CD4-positive, alpha-beta T cell treated with Interleukin-17A for 1 hour (primary cell): ENCODE results near the gene TMEM229B.

Experiments used
- DNase-seq: peaks from one replicate; pipeline ENCODE4 v3.0.0-alpha.2; 2020

TMEM229B gene

DNA sequence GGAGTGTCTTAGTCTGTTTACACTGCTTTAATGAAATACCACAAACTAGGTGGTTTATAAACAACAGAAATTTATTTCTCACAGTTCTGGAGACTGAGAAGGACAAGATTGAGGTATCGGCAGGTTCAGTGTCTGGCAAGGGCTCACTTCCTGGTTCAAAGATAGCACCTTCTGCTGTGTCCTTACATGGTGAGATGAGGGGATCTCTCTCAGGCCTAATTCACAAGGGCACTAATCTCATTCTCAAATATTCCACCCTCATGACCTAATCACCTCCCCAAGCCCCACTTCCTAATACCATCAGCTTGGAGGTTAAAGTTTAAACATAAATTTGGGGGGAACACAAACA is 41.5 kb downstream of the TMEM229B start:
- DNase-seq, result no peak

DNA sequence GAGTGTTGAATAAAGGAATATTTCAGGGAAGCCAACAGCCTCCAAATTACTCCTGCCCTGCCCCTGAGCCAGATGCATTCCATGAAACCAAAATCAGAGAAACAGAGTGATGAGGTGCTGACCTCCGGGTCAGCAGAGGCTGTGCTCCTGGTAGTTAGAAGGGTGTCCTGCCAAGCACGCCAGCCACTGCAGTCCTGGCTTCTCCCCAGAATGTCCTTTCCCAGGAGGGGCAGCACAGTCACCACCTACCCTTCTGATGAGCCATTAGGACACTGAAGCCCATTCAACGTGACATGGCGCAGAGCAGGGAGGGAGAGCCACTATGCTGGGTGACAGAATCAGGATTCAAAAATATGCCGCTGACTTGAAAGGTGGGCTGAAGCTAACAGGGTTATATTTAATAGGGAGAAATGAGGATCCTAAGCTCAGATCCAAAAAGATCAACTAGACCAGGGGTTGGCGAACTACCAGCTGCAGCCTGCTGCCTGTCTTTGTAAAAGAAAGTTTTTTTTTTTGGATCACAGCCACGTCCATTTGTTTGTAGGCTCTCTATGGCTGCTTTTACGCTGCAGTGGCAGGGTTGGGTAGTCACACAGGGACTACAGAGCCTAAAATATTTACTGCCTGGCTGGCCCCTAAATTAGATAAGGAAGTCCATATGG is 42.0 kb downstream of the TMEM229B start:
- no peak for DNase-seq

DNA sequence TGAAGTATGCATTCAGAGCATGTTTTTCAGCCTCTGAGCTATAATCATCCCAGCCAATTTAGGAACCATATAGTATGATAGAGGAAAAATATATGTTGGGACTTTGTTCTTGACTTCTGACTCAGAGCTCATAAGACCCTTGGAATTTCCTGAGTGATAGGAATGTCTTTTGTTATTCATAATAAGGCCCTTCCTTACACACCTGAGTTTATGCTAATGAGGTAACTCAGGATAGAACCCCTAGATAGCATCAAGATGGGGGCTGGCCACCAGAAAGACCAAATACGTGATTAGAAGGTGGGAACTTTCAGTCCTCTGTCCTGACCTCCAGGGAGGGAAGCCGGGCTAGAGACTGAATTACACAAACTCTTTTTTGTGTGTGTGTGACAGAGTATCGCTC is 44.1 kb downstream of the TMEM229B start:
- DNase-seq, result no peak

DNA sequence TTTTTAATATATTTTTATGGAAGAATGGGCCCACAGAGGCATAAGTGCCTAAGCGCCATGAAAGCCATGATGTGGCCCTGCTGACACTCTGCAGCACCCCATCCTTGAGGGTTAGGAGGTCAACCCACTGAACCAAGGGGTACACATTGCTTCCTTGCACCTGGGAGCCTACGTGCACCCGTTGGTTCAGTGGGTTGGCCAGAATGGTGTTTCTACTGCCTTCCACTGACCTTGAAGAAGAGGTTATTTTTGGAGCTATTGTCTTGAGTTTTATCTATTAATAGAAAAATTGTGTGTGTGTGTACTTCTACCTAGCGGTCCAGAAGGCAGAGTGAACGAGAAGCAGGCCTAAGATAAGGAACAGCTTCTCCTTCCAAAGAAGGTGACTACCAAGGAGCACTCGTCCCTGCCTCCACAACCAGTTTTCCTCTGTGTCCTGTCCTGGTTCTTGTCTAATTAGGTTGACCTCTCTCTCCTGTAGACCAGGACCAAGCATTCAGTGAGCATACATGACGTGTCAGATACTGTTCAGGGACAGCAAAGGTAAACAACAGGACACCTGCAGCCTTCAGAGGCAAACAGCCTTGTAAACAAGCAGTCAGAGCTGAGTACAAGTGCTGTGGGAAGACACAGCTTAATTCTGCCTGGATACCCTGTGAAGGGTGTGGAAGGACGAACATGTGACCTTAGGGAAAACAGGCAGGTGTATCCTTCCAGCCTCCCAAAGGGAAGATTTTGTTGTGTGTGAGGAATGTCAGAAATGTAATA is 46.2 kb downstream of the TMEM229B start:
- DNase-seq, result no peak

DNA sequence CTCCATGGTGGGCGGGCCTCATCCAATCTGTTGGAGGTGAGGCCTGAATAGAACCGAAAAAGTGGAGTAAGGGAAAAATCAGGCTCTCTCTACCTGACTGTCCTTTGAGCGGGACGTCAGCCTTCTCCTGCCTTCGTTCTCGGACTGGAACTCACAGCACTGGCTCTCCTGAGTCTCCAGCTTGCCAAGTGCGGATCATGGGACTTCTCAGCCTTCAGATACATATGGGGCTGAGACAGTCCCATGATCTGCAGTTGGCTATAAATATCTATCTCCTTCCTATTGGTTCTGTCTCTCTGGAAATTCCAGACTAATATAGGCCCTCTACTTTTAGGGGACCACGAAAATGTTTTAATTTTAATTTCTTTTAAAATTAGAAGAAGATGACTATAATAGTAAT is 46.8 kb downstream of the TMEM229B start:
- no peak for DNase-seq

DNA sequence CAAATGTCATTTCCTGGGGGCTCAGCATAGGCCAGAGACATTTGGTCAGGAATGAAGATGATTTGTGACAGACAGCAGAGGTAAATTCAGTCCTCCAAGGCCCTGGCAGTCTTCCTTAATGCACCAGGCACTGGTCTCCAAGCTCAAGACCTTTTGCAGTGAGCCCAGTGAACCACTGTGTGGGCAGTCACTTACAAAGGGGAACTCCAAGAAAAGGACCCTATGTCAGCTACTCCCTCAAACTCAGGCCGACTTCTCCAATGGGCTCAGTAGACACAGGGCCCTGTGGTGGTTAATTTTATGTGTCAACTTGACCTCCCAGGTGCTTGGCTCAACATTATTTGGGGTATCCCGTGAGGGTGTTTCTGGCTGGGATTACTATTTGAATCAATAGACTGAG is 47.3 kb downstream of the TMEM229B start:
- DNase-seq, result no peak

DNA sequence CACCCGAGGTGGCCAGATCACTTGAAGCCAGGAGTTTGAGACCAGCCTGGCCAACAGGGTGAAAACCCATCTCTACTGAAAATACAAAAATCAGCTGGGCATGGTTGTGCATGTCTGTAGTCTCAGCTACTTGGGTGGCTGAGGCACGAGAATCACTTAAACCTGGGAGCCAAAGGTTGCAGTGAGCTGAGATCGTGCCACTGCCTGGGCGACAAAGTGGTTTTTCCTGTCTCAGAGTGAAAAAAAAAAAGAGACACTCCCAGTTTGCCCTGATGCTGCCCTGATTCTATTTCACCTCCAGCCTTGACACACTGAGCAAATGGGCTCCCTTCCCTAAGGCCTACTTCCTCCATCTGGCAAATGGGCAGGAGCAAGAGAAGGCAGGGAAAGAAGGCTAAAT is 48.0 kb downstream of the TMEM229B start:
- DNase-seq, result no peak

DNA sequence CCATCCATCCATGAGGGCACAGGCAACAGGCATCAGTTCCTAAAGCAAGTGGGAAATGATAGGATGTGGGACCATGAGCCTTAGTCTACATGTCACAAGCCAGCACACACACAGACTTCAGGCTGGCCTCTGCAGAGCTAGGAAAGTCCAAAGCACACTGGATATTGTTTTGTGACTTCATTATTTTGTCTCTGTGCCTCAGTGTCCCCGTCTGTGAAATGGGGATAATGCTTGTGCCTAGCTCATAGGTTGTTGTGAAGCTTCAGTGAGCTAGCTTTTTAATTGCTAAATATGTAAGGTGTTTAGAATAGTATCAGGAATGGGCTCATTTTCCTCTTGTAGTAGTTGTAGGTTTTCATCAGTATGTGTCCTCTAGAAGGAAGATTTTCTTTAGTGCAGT is 49.6 kb downstream of the TMEM229B start:
- no peak for DNase-seq

DNA sequence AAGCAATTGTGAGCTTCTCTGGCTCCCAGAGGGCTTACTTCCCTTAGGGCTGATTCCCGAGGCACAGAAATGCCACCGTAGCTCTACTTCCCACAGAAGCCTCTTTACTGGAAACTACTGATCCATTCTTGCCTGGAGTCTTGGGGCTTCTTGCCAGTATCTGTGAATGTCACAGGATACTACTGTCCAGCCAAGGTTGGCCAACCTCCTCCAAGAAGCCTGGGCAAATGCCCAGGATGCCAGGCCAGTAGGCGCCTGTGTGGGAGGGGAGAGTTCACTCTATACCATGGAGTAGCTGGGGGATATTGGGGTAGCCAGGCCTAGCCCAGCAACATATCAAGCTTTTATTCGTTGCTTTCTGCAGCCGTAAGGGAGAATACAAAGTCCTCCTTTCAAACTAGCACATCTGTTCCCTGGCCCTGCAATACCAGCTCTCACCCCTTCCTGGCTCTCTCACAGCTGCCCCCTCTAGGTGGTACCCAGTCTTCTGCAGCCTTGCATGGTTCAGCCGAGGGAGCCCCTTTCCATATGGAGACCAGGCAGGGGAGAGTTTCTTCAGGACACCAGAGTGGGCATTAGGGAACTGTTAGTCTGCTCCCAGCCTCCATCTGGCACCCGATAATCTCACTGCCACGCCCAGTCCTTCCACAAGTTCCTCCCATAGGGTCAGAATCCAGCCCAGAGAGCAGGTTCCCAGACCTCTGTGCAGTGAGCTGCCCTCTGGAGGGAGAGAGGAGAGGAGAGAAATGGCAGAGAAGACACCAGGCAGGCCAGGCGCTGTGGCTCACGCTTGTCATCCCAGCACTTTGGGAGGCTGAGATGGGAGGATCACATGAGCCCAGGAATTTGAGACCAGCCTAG is 52.3 kb downstream of the TMEM229B start:
- no peak for DNase-seq

DNA sequence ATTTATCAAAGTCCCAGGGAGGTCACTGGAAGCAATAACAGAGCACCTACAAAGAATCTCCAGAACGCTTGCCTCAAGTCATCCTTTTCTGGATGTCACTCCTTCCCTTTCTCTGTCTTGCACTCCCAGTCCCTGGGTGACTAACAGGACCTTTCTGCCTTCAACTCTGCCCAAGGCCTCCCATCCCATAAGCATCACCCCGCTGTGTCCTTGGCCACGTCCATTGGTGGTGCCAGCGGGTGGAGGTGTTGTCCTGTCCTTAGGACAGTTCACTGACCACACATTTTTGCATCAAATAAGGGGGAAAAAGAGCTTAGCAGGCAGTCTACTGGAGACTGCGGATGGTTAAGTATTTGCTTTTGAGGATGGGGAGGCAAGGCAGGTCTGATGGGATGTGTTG is 52.9 kb downstream of the TMEM229B start:
- no peak for DNase-seq

DNA sequence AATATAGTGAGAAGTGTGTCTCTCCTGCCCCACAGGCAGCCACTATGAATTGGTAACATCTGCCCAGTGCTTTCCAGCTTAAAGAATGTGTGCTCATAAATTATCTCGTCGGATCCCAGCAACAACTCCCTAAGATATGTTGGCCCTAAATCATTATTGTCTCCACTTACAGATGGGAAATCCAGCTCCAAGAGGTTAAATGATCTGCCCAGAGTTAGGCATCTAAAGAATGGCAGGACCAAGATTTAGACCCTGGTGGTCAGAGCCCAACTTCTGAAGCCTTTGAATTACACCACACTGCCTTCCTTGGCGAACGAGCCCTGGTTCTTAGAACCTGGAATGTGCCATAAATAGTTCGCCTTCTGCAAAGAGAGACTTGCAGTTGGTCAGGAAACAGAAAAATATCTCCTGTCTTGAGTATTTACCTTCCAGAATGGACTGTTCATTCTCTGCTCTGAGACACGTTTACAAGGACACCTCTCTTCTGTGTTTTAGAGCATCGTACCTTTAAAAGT is 56.4 kb downstream of the TMEM229B start:
- DNase-seq, result no peak

DNA sequence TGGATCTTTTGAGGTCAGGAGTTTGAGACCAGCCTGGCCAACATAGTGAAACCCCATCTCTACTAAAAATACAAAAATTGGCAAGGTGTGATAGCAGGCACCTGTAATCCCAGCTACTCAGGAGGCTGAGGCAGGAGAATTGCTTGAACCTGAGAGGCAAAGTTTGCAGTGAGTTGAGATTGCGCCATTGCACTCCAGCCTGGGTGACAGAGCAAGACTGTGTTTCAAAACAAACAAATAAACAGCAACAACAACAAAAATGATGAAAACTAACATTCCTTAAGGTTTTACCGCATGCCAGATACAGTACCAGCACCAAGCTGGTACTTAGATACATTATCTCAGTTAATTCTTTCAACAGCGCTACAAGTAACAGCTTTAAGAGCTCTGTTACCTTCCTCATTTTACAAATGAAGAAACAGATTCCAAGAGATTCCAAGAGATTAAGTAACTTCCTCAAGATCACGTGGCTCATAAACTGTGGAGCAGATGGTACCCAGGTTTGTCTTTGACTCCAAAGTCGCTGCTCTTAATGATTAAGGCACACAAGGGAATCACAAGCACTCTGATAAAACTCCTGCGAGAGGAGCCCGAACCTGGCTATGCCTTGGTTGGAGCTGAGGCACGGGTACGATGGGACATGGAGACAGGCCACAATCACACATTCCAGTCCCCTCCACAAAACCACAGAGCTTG is 58.9 kb downstream of the TMEM229B start:
- no peak for DNase-seq

DNA sequence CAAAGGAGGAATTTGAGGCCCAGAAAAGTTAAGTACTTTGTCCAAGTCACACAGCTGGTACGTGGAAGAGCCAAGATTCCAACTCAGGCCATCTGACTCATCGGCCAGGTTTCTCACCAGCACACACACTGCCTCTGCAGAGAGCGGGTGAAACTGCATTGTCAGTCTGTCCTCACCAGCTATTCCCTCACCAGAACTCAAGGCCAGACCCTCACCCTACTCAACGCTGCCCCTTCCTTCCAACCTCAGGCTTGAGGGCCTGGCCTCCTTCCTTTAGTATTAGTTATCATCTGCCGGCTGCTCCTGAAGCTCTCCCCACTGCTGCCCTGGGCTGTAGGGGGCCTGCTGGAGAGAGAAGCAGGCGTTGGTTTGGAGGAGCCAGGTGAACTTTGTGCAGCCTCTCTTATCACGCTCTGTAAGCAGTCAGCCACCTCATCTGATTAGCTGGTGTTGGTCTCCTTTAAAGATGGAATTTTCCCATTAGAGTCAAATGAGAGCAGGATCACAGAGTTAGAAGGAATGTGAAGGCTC is 60.0 kb downstream of the TMEM229B start:
- no peak for DNase-seq

DNA sequence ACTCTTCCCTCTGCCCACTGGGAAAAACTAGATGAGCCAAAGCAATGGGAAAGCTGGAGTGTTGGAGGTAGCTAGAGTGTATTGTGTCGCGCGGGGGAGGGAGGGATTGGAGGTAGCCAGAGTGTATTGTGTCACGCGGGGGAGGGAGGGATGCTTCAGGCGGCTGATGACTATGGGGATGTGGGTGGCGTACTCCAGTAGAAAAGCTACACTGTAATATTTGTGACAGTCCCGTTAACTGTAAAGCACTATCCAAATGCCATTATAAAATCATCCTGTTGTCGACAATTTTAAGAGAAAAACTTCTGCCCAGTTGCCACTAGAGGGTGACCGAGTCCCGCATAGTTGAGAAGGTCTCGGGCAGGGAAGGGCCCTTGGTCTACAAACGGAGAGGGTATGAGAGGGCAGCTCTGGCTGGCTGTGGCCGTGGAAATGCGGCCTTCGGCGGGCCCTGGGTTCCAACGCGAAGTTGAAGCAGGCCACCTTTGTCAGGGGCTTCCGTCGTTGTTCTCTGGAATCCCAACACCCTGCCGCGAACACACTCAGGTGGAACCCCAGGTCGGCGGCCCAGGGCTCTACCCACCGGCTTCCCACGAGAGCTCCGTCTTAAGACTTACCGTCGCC is 61.4 kb downstream of the TMEM229B start:
- DNase-seq, result peak; percentile 82

DNA sequence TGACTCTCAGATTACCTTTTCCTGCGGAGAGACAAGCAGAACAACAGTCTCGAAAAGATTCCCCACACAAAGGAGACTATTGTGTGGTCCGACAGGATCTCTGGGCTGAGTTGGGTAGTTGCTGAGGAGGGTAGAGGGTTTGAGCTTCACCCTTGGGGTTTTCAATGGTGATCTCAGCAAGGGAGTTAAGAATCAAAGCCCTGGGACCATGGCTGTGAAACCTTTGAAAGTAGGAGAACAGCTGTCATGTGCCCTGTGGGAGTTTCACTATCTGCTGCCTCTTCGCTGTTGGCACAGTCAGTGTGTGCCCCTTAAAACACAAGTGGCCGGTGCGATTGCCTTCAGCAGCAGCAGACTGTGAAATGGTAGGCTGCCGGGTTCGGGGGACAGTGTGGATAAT is 62.4 kb downstream of the TMEM229B start:
- no peak for DNase-seq

DNA sequence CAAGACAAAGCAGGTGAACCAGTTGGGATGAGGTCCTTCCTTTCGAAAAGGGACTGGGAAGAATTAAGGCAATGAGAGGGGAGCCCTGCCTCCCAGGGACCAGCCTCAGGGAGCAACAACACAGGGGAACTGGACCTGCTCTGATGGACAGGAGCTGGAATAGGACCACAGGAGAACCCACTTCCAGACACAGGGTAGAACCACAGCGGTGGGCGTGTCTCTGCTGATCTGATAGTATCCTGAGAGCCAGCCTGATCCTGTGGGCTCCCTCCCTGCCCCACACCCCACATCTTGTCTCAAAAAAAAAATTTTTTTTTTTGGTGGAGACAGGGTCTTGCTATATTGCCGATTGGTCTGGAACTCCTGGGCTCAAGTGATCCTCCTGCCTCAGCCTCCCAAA is 62.9 kb downstream of the TMEM229B start:
- DNase-seq, result no peak

DNA sequence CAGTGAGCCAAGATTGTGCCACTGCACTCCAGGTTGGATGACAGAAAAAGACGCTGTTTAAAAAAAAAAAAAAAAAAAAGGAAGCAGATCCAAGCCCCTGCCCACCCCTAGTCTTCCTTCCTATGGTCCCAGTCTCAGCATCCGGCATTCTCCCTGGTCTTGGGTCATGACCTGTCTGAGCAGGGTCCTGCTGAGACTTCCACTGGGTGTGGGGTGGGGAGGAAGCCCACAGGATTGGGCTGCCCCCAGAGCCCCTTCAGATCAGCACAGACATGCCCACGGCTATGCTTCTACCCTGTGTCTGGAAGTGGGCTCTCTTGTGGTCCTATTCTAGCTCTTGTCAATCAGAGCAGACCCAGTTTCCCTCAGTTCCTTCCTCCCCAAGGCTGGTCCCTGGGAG is 64.0 kb downstream of the TMEM229B start:
- DNase-seq, result no peak

DNA sequence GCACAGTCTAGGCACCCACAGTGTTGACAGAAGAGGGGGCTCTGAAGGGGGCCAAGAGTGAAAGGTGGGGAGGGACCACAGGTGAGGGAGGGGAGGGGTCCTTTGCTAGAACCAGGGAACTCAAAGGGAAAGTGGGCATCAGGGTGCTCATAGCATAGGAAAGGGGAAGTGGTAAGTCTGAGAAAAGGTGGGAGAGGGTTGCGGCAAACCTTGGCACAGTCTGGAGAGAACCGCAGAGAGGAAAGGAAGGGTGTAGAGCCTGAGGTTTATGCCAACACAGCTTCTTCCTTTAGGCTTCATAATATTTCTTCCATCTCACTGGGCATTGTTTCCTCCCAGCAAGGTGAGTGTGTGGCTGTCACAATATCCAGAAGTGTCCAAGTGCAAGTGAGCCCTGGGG is 65.1 kb downstream of the TMEM229B start:
- no peak for DNase-seq

DNA sequence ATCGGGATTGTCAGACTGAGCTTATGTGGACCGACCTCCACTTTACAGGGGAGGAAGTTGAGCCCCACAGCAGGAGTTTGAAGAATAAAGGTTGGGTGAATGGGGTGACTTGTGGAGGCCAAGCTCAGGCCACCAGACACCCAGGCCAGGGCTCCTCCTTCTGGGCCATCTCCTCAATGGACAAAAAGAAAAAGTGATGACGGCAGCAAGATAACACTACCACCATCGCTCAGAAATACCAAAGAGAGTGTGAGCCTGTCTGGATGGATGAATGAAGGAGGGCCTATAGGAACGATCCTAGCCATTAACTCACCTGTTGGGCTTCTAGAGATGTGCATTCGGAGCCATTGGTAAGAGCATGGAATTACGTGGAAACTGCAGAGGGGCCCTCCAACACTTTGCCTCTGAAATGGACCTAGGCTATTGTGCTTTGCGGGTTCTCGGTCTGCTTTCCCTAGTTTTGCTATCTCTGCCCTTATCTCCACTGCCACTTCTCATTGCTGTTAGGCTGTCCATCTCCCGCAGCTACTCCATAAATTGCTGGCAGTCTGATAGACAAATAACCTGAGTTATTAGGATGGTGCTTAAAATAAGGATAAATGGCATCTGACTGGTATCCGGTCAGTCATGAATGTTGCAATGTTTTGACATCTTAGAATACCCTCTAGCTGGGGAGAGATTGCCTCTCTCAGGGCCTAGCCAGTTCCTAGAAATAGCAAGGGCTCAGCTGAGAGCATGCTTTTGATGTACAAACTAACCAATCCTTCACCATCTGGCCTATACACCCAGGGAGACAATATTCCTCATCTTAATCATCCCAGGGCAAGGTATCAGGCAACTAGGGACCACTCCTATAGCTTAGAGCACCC is 66.9 kb downstream of the TMEM229B start:
- no peak for DNase-seq
